NCI-H82 treated with DMSO at 0.1 percent for 48 hours (cell line): ENCODE results near the gene HOXA11.
A peak's percentile ranks its signal among the peaks of the same experiment; 100 is the strongest.

ENCODE experiments used
- DNase-seq: peaks from one replicate; lab custom pipeline; 2025; ENCODE audit not compliant: unreplicated experiment; lab: John Stamatoyannopoulos, UW

Gene HOXA11

DNA sequence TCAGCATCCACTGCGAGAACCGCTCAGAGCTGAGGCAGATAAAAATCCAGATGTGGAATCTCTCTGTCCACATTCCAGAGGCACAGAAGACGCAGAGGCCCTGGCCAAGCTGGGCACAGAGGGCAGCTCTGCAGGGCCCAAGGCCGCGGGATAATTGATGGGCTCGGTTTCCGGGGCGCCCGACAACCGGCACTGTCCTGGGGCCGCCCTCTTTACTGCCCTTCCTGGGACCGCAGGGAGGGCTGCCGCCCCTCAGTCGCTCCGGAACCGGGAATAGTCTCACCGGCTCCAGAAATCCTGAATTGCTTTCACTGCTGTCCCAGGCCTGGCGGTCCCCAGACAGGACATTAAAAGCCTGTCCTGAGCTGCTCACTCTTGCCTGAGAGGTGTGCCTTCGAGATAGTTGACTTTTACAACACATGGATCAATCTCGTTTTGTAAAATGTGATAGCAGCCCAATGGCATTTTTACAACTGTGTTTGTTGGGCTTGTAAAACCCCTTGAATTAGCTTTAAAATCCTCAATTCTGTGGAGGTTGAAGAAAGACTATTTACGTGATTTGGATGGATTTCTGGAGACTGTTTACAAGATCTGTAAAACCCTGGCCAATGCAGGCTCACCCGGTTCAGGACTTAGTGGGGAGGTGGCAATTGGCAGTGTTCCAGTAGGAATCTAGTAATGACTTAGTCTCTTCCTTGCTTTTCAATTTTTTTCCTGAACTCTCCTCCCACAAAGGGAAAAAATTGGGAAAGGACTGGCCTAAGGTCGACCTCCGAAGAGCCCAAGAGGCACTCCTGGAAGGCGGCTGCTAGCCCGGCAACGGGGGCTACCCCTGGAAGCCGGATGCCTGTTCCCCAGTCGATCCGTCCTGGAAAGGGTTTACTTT, 36.0 kb downstream of the HOXA11 start:
- no peak for DNase-seq

DNA sequence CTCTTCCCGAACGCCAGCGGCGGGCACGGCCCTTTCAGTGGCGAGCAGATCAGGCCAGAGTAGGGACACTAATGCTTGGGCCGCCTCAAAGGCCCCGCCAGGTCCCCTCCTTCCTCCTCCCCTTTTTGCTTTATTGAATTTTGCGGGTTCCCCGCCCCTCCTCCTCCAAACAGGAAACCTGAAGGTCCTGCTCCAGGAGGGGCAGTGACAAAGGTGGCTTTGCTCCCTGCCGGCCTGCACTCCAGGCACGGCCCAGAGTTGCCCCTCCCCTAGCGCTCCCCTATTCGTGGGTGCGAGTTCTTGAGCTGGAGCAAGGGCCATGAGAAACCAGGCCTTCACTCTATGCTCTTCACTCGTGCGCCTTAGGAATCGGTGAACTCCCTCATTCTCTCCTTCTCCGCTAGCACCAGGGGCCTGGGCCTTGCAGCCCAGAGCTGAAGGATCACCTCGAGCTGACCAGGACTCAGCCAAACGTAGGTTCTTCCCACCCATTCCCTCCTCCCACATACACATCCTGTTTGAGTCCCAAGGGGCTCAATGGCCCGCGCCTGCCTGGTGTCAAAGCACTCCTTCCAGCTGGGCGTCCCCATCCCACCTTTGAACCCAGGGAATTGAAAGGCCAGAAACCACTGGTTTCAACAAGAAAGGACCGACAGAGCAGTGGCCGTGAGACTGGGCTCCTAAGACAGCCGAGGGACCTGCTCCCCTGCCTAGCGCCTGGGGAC, 36.8 kb downstream of the HOXA11 start:
- DNase-seq, result no peak

DNA sequence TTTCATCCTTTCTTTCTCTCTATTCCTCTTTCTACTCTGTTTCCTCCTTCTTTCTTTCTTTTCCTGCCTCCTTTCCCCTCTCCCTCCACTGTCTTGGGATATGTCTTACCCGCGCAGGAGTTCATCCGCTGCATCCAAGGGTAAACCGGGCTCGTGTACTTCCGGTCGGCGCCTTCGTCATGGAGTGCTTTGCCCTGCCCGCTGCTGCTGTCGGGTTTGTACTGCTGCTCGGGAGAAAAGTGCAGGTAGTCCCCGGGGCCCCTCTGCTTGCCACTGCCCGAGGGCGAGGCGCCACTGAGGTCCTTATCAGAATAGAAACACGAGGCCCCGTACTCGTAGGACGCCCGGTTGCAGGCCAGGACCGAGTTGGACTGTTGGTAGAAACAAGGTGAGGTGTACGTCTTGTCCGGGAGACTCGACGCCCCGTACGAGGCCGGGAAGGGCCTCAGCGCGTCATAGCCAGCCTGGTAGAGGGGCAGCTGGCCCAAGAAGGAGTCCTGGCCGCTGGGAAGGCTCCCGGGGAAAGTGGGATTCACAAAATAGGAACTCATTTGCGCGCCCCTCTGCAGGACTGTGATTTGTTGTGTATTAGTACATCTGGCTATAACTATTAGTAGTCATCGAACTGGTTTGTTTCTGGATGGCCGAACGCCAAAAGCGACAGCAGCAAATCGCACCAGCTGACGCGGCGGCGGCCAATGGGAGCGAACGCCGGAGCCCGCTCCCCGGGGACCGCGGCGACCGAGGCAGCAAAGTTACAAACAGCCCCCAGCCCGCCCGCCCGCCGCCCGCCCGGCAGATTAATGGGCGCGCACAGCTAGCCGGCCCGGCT, 37.6 kb downstream of the HOXA11 start, which contains the start of gene HOXA6:
Gene HOXA6 (minus strand): TSS at position 576 of the 832 bp plus-strand sequence. CDS start 25 bp downstream, at position 551.
- no peak for DNase-seq

DNA sequence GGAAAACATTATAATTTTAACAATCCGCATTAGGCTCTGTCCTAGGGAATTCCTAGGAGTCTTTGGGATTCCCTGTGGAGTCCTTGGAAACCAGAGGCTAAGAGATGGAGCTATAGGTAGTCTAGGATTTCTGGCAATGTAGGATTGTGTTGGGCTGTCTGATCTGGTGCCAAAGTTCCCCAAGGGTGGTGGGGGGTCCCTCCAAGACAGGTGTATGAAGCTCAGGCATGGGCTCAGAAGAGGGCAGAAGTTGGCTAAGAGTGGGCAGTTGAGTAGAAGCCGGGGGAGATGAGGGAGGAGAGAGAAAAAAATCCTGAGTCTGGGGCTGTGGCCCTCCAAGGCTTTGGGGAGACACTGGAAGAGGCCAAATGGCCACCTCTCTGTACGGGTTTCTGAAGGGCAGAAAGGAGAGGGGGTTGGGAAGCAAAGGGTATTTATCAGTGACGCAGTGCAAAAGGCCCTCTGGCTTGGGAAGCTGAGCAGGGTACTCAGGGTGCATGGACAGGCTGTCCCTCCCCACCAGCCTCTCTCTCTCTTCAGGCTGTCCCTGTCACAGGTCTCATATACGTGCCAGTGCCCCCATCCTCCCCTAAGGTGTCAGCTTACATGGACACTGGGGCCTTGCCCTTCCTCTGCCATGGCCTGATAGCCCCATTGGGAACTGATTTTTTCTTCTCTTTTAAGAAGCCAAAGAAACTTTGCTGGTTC, 38.4 kb downstream of the HOXA11 start:
- DNase-seq, result no peak

DNA sequence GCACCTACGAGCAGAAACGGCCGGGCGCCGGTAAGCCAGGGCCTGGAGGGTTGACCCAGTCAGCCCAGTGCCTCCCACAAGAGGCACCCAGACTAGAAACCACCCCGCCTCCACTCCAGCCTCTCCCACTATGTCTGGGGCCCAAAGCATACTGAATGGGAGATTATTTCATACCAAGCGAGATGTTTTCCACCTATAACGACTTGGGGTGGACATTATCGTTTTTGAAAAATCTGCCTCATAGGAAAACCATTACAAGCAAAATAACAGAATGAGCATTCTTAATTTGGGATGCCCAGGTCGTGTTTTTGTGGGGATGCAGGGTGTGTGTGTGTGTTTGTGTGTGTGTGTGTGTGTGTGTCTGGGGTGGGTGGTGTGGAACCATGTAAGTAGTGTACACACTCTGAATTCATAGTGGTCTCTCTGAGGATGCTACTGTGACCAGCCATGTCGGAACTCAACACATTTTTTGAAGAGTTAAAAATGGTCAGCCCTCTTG, 39.1 kb downstream of the HOXA11 start:
- DNase-seq, result no peak

DNA sequence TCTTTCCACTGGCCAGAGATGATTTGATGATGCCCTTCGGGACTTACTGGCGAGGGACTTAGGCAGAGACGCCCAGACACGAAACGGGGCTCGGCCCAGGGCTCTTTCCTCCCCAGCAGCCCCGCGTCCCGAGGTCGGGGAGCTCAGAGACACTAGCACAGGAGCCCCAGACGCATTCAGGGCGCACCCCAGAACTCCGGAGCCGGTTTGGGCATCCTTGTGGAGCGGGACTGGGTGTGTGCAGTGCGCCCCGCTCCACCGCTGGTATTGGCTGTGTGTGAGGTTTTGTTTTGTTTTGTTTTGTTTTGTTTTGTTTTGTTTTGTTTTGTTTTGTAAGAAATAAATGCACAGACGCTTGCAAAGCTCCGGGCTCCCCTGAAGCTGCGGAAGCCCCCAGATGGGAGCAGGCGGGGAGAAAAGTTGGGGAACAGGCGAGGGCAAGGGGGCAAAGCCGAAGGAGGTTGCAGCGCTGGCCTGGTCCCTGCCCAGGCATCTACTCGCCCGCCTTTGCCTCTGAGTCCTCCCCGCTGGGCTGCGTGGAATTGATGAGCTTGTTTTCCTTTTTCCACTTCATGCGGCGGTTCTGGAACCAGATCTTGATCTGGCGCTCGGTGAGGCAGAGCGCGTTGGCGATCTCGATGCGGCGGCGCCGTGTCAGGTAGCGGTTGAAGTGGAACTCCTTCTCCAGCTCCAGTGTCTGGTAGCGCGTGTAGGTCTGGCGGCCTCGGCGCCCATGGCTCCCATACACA, 39.7 kb downstream of the HOXA11 start:
- DNase-seq, result no peak

DNA sequence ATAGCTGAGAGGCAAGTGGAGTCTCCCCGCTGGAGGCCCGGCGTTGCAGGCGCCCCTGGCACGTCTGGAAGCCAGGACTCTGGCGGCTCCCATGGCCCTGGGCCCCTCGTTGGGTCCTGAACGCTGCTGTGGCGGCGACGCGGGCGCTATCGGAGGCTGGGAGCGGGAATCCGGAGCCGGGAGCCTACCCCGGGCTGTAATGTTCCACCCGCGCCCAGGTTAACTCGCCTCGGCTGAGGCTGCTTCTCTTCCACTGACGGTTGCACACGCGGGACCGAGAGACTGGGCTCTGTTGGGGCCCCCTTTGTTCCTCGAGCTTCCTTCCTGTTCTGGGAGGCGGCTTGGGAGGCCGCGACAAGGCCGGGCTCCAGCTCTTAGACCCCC, 40.3 kb downstream of the HOXA11 start:
- DNase-seq, result no peak

DNA sequence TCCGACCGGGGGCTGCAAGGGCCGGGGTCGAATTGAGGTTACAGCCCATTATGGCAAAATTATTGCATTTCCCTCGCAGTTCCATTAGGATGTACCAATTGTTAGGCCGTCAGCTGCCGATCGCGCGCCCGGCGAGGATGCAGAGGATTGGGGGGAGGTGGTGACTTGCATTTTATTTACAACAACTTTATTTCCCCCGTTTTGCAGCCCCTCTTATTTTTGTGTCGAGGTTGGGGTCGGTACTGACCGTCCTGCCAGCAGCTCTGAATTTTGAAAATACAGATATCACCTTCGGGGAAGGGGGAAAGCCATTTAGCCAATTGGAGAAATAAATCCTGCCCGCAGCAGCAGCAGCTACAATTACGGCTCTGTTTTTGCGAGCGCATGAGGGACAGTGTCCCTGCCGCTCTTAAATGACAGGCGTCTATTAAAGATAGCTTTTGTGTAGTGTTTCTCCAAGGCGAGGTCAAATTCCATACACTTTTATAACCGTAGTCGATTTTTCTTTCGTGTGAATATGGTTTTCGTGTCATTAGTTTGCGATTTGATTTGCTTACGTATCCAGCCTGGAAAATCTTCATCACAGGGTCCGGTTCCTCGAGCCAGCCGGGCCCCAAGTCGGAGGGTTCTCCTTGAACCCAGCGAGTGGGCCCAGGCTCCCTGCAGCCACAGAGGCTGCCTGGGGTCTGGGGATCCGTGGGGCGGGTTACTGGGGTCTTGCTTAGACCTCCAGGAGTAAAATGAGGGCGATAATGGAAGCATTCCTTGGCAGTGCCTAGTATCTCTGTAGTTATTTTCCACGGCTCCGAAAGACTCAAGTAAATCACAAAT, 40.9 kb downstream of the HOXA11 start:
- no peak for DNase-seq

DNA sequence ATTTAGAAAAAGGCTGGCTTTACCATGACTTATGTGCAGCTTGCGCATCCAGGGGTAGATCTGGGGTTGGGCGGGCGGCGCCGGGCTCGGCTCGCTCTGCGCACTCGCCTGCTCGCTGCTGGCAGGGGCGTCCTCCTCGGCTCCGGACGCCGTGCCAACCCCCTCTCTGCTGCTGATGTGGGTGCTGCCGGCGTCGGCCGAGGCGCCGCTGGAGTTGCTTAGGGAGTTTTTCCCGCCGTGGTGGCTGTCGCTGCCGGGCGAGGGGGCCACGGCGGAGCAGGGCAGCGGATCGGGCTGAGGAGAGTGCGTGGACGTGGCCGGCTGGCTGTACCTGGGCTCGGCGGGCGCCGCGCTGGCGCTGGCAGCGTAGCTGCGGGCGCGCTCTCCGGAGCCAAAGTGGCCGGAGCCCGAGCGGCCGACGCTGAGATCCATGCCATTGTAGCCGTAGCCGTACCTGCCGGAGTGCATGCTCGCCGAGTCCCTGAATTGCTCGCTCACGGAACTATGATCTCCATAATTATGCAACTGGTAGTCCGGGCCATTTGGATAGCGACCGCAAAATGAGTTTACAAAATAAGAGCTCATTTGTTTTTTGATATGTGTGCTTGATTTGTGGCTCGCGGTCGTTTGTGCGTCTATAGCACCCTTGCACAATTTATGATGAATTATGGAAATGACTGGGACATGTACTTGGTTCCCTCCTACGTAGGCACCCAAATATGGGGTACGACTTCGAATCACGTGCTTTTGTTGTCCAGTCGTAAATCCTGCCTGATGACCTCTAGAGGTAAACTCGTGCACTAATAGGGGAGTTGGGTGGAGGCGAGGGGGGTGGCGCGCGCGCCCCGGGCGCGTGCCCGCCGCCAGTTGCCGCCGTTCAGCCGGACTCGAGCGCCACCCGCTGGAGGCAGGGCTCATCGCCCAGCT, 41.7 kb downstream of the HOXA11 start, which contains the start of gene HOXA5:
Gene HOXA5 (minus strand): TSS at position 659 of the 927 bp plus-strand sequence. CDS start 74 bp downstream, at position 585.
- DNase-seq, result peak; percentile 58

DNA sequence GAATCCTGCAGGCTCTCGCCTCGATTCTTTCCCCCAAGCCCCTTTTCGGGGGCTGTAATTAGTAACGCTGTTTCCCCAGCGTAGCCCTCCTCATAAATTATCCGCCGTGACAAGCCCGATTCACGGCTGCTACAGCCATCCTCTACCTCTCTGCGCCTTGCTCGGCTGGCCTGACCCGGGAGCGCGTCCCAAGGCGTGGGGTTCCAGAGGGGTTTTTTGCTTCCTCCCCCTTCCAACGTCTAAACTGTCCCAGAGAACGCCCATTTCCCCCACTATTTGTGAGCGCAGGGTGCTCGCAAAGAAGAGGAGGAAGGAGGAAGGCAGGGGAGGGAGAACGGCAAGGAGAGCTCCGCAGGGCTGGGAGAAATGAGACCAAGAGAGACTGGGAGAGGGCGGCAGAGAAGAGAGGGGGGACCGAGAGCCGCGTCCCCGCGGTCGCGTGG, 42.4 kb downstream of the HOXA11 start:
- no peak for DNase-seq

DNA sequence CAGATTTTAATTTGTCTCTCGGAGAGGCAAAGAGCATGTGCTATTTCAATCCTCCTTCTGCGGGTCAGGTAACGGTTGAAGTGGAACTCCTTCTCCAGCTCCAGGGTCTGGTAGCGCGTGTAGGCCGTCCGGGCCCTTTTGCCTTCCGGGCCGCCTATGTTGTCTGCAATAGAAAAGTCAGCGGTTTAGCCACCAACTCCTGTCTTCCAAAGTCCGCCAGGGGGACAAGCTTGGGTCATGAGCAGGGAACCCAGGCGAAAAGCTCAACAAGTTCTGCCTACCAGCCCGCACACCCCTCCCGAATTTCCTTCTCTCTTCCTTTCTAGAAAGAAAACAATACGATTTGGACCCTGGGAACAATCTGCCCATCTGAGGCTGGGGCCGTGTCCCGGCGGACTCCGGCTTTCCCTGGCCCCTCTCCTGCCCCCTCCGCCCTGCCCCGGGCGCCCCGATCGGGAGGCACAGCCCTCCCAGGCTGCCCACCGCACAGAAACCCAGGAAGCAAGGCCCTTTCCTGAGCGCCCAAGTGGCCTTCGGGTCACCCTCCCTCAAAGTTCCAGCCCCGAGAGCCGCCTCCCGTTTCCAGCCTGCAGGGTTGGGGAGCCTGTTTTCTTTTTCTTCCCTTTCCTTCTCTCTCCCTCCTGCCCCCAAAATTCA, 43.0 kb downstream of the HOXA11 start:
- DNase-seq, result no peak

DNA sequence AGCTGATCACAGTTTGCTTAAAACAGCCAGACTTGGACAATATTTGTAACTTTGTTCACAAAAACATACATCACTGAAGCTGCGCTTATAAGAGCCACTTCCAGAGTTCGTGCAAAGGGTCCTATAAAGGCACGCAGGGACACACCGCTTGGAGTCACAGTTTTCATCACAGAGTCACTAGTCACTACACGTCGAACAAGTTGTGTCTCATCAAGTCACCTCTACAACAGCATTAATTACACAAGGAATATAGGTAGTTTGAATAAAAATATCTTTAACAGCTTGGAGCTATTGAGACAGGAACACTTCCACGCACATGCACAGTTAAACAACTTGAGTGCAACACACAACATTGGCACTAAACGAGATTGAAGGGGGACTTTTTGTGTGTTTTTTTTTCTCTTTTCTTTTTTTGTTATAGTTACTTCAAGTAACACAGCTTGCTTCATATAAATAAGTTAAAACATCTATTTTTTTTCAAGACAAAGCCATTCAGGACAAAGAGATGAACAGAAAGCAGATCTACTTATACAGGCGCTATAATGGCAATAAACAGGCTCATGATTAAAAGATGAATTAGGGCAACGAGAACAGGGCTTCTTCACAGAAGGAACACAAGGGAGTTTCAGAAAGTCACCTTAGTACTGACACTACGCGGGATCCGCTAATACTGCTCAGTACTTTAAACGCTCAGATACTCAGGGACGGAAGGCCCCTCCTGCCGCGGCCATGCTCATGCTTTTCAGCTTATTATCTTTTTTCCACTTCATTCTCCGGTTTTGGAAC, 43.7 kb downstream of the HOXA11 start:
- DNase-seq, result no peak

DNA sequence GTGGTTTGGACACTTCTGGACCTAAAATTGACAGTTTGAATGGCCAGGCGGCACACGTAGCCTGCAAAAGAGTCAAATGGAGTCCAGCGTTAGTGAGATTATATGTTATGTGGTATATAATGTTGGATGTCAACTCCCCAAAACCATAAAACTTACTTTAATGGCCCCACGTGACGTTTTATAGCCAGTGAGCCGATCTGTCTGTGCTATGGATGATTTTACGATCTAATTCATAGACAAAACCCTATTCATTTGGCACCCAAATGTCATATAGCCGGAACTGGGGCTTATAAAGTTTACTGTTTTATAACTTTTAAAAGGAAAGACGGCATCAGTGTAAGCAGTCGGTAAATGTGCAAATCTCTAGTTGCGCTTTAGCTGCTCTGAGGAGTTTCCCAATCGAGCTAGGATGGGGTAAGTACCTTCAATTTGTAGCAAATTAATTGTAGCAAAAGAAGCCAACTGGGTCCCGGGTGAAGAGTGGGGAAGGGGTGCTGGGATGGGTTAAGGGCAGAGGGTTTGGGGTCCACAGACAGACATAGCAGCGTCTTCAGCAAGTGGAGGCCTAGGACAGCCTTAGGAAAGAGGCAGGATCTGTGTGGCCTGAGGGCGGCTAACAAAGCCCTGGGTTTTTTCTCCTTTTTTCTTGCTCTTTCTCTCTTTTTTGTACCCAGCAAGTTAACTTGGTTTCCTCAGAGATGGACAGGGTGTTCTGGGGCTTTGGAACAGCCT, 44.7 kb downstream of the HOXA11 start:
- DNase-seq, result no peak

DNA sequence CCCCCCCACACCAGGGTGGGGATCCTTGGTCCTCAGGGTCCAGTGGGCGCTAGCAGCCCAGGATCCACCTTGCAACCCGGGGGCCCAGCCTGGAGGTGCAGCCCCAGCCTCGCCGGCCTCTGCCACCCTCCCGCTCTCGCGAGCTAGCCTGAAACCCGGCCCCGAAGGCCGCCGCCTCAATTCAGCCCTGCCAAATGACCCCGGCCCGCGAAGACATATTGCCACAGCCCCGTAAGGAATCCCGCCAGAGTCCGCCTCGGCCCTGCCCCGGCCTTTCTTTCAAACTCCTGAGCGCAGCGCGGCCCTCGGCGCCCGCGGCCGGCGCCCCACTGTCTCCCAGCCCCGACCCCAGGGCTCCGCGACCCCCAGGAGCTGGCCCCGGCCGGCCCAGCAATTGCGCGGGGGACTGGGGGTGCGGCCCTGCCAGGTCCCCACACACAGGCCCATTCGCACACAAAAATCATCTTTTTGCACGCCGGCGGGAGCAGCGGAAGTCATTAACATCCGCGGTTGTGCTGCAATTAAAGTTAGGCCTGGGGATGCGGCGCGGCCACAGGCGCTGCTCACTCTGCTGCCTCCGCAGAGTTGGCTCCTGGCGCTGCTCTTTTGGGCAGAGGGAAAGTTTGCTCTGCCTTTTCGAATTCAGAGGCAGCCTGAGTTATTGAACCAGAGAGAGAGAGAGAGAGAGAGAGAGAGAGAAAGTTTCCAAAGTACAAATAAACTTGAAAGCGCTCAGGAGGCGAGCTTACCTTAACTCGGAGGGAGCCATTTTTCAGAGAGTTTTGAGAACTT, 45.5 kb downstream of the HOXA11 start:
- no peak for DNase-seq

DNA sequence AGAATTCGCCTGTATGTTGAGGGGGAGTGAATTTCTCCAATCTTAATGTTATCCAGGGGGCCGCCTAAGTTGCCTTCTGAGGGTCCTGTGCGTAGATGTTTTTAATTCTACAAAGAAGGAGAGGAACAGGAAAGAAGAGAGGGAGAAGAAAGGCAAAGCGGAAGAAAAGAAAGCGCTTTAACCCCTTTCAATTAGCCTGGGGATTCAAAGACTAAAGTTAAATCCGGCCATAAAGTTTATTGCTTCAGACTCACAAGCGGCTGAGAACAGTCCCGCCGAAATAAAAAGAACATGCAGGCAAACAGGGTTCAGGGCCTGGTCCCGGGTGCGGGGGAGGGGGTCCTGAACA, 46.1 kb downstream of the HOXA11 start:
- DNase-seq, result no peak
